SKM-1 treated with dmso at 0.1 percent for 144 hours (cell line): ENCODE data around the gene APH1B.
"Not testable (repeated sequence)": the region's sequence is repeated elsewhere in the genome, so short reads cannot be mapped to it uniquely, and the experiment has no call there.

Source experiments
- DNase-seq: peaks from one replicate; lab custom pipeline; 2025; ENCODE audit not compliant: unreplicated experiment; lab: John Stamatoyannopoulos, UW

The APH1B gene

GRCh38 chr15:63277038-63277892 lies at the start of gene APH1B:
Gene APH1B (plus strand): TSS chr15:63277605. CDS start chr15:63277624, 19 bp downstream.
- peak; percentile 75 for DNase-seq

- DNase-seq: no peak
Observed at GRCh38 chr15:63227689-63228088, 49.7 kb upstream of the APH1B start.

GRCh38 chr15:63231206-63231605 lies 46.2 kb upstream of the APH1B start:
- no peak for DNase-seq

- DNase-seq: no peak
Observed at GRCh38 chr15:63231706-63232105, 45.7 kb upstream of the APH1B start.

- peak; percentile 21 for DNase-seq
Observed at GRCh38 chr15:63232405-63232804, 45.0 kb upstream of the APH1B start.

GRCh38 chr15:63232943-63233342 lies 44.5 kb upstream of the APH1B start:
- DNase-seq: no peak

GRCh38 chr15:63233667-63234423 lies 43.6 kb upstream of the APH1B start:
- no peak for DNase-seq

GRCh38 chr15:63234451-63234870 lies 42.9 kb upstream of the APH1B start:
- DNase-seq: no peak

GRCh38 chr15:63236272-63236671 lies 41.1 kb upstream of the APH1B start:
- DNase-seq: no peak

GRCh38 chr15:63237086-63237485 lies 40.3 kb upstream of the APH1B start:
- DNase-seq: not testable (repeated sequence)

GRCh38 chr15:63238171-63238570 lies 39.2 kb upstream of the APH1B start:
- no peak for DNase-seq

GRCh38 chr15:63238796-63239195 lies 38.6 kb upstream of the APH1B start:
- DNase-seq: peak; percentile 32

- DNase-seq: no peak
Observed at GRCh38 chr15:63240109-63240508, 37.3 kb upstream of the APH1B start.

GRCh38 chr15:63241316-63241715 lies 36.1 kb upstream of the APH1B start:
- DNase-seq: no peak

GRCh38 chr15:63243101-63243500 lies 34.3 kb upstream of the APH1B start:
- DNase-seq: no peak

- no peak for DNase-seq
Observed at GRCh38 chr15:63243776-63244175, 33.6 kb upstream of the APH1B start.

GRCh38 chr15:63244399-63244798 lies 33.0 kb upstream of the APH1B start:
- no peak for DNase-seq

GRCh38 chr15:63244976-63245645 lies 32.3 kb upstream of the APH1B start:
- DNase-seq: no peak

GRCh38 chr15:63246691-63247469 lies 30.5 kb upstream of the APH1B start:
- peak; percentile 97 for DNase-seq

- DNase-seq: no peak
Observed at GRCh38 chr15:63250312-63250965, 27.0 kb upstream of the APH1B start.
